GM12873 (cell line): ENCODE results near the gene LDAF1.

Source experiments
- CTCF ChIP-seq: IDR thresholded peaks from 2 replicates; pipeline ENCODE4 v1.5.1; 2012; ENCODE audit warnings: low read depth, mild to moderate bottlenecking, moderate library complexity, low read length, control low read depth; ENCODE audit not compliant: insufficient read depth; ENCODE audit errors: missing control alignments

Gene LDAF1

GRCh38 chr16:21130811-21131210 lies 27.7 kb upstream of the LDAF1 start:
- TF ChIP-seq CTCF: no peak

GRCh38 chr16:21134053-21134452 lies 24.4 kb upstream of the LDAF1 start:
- TF ChIP-seq CTCF: no peak

- TF ChIP-seq CTCF: no peak
Observed at GRCh38 chr16:21145738-21146137, 12.7 kb upstream of the LDAF1 start.

GRCh38 chr16:21150375-21151001 lies 8.0 kb upstream of the LDAF1 start, which contains the start of gene DNAH3:
DNAH3 (minus strand) TSS chr16:21150846; CDS start chr16:21150319, 527 bp downstream.
- no peak for TF ChIP-seq CTCF

GRCh38 chr16:21156767-21157467 lies 1.6 kb upstream of the LDAF1 start:
- TF ChIP-seq CTCF: peak; percentile 62

- no peak for TF ChIP-seq CTCF
Observed at GRCh38 chr16:21157632-21158031, 842 bp upstream of the LDAF1 start.

GRCh38 chr16:21159281-21159951 lies 942 bp downstream of the LDAF1 start:
- TF ChIP-seq CTCF: no peak
